CD14-positive monocyte (primary cell): ENCODE data around the gene DYNC2LI1. TPM values are rescaled to one million over a fixed set of nuclear protein-coding genes. Genes with fewer than 3 reads are reported as not detected.

ENCODE experiments used
- DNase-seq, 3 donors: peaks; one replicate each; pipeline ENCODE4 v3.0.0-alpha.2; 2011 to 2022
- H2AFZ ChIP-seq: 2 replicates; pipeline ENCODE4 v1.6.0; 2012; ENCODE audit warnings: mild to moderate bottlenecking, low read depth, low read length, inconsistent platforms; ENCODE audit not compliant: insufficient read depth, poor library complexity, severe bottlenecking
- H3K27ac ChIP-seq, 2 donors: 1 replicate in 1 of 2; 2 replicates in 1 of 2; pipeline ENCODE4 v1.5.1; 2012 to 2013; ENCODE audit warnings: low read length in 2 of 2, control low read depth in 1 of 2, inconsistent platforms in 1 of 2, low read depth in 1 of 2, mild to moderate bottlenecking in 1 of 2
- H3K27me3 ChIP-seq, 2 donors: one replicate each; pipeline versions ENCODE4 v1.6.0 to v1.6.1; 2011 to 2013; ENCODE audit warnings: low read length in 2 of 2; ENCODE audit not compliant: control insufficient read depth in 2 of 2, insufficient read depth in 2 of 2
- H3K36me3 ChIP-seq, 2 donors: replicated peaks in 1 of 2; 1 replicate in 1 of 2; 2 replicates in 1 of 2; pipeline versions ENCODE4 v1.5.1 to v1.6.1; 2012 to 2013; ENCODE audit warnings: low read length in 2 of 2, control low read depth in 1 of 2, inconsistent platforms in 1 of 2, mild to moderate bottlenecking in 1 of 2; ENCODE audit not compliant: insufficient read depth in 2 of 2, control insufficient read depth in 1 of 2
- H3K4me1 ChIP-seq, 2 donors: 1 replicate in 1 of 2; 2 replicates in 1 of 2; pipeline versions ENCODE4 v1.5.1 to v1.6.1; 2012 to 2013; ENCODE audit warnings: low read length in 2 of 2, control low read depth in 1 of 2, inconsistent platforms in 1 of 2, mild to moderate bottlenecking in 1 of 2, moderate library complexity in 1 of 2; ENCODE audit not compliant: insufficient read depth in 2 of 2, control insufficient read depth in 1 of 2
- H3K4me2 ChIP-seq: replicated peaks from 2 replicates; pipeline ENCODE3; 2012; ENCODE audit warnings: low read length, moderate library complexity, mild to moderate bottlenecking; ENCODE audit not compliant: poor library complexity, severe bottlenecking; ENCODE audit errors: extremely low read depth
- H3K4me3 ChIP-seq, 3 experiments: fragments of 200-600 bp in 1 of 3; sonication (generic) in 1 of 3; replicated peaks in 1 of 3; 1 replicate in 2 of 3; 2 replicates in 1 of 3; pipeline ENCODE4 v1.5.1; 2011 to 2013; ENCODE audit warnings: low read length in 3 of 3, mild to moderate bottlenecking in 3 of 3, control low read depth in 2 of 3, low read depth in 2 of 3, inconsistent platforms in 1 of 3, moderate library complexity in 1 of 3
- H3K79me2 ChIP-seq: 2 replicates; pipeline ENCODE4 v1.6.0; 2012; ENCODE audit warnings: mild to moderate bottlenecking, control low read depth, inconsistent platforms, low read length, moderate library complexity; ENCODE audit not compliant: insufficient read depth
- H3K9ac ChIP-seq: 2 replicates; pipeline ENCODE4 v1.6.0; 2017; ENCODE audit warnings: low read length, mild to moderate bottlenecking; ENCODE audit not compliant: insufficient read depth, poor library complexity, severe bottlenecking
- H3K9me3 ChIP-seq, 2 donors: replicated peaks in 1 of 2; 1 replicate in 1 of 2; 2 replicates in 1 of 2; pipeline versions ENCODE4 v1.5.1 to v1.6.1; 2012 to 2013; ENCODE audit warnings: low read length in 2 of 2, control low read depth in 1 of 2; ENCODE audit not compliant: control insufficient read depth in 1 of 2, insufficient read depth in 1 of 2
- H4K20me1 ChIP-seq: 2 replicates; pipeline ENCODE4 v1.6.0; 2012; ENCODE audit warnings: mild to moderate bottlenecking, low read length, control low read depth, moderate library complexity; ENCODE audit not compliant: insufficient read depth
- H3K27ac Mint-ChIP-seq, 7 donors: one replicate each; pipeline ENCODE4 v1.8.0; 2020; ENCODE audit warnings: mild to moderate bottlenecking in 7 of 7, mixed read lengths in 7 of 7, moderate library complexity in 6 of 7, inconsistent platforms in 2 of 7
- H3K27me3 Mint-ChIP-seq, 3 donors: one replicate each; pipeline ENCODE4 v1.8.0; 2021 to 2022; ENCODE audit warnings: low read depth in 3 of 3, mild to moderate bottlenecking in 3 of 3, mixed read lengths in 3 of 3, moderate library complexity in 3 of 3, inconsistent platforms in 1 of 3
- H3K36me3 Mint-ChIP-seq, 2 donors: one replicate each; pipeline ENCODE4 v1.8.0; 2020; ENCODE audit warnings: mixed read lengths in 2 of 2, inconsistent platforms in 1 of 2, mild to moderate bottlenecking in 1 of 2
- H3K4me1 Mint-ChIP-seq: one replicate; pipeline ENCODE4 v1.8.0; 2020; ENCODE audit warnings: mild to moderate bottlenecking, mixed read lengths
- H3K4me3 Mint-ChIP-seq, 2 donors: one replicate each; pipeline ENCODE4 v1.8.0; 2020; ENCODE audit warnings: mild to moderate bottlenecking in 2 of 2, mixed read lengths in 2 of 2, moderate library complexity in 1 of 2
- H3K9me3 Mint-ChIP-seq, 7 donors: one replicate each; pipeline ENCODE4 v1.8.0; 2020 to 2022; ENCODE audit warnings: mixed read lengths in 7 of 7, mild to moderate bottlenecking in 6 of 7, moderate library complexity in 6 of 7, inconsistent platforms in 2 of 7
- CTCF ChIP-seq: fragments of 200-600 bp; IDR thresholded peaks from one replicate; pipeline ENCODE4 v1.8.0; 2022; ENCODE audit warnings: antibody characterized with exemption, mild to moderate bottlenecking
- WGBS: methylation state at CpG from one replicate; pipeline ENCODE4 v1.1.5; 2013; ENCODE audit warnings: missing lambda C conversion rate; ENCODE audit not compliant: insufficient coverage; 5-methylcytosine and 5-hydroxymethylcytosine counted together
- intact Hi-C, 2 donors: fragments of 100-400 bp; cut with micrococcal nuclease; formaldehyde crosslinking; loops; one replicate each; pipeline versions ENCODE4 v1.15.0 to v1.15.1; 2023
- polyA plus RNA-seq, 3 donors: library from polyadenylated mRNA; depleted of rRNA in 1 of 3; unstranded in 2 of 3; stranded (reverse) in 1 of 3; fragments of 300-500 nt in 2 of 3; fragments of >200 nt in 1 of 3; fragmentation: Illumina TruSeq in 2 of 3; gene quantifications; 1 replicate in 2 of 3; 2 replicates in 1 of 3; pipeline ENCODE4 v1.2.3, GENCODE V29; 2012 to 2021

Gene DYNC2LI1
- polyA plus RNA-seq, 3 donors: 2.5 to 4.4 (median 3.5) TPM

- 95% methylated on average over 15 of the region's 21 CpGs for WGBS
- H3K36me3 Mint-ChIP-seq: no peaks in the 10 kb centered on the region
- DNase-seq: no peak
- Histone ChIP-seq H3K27me3 (no peaks in the 10 kb centered on the region), H3K27ac (no peak overlapping the region), H3K9ac (no peak overlapping the region), H3K79me2 (no peaks in the 10 kb centered on the region), H4K20me1 (no peaks in the 10 kb centered on the region), H3K36me3 (no peaks in the 10 kb centered on the region), H3K4me3 (no peak overlapping the region), H3K4me1 (no peaks in the 10 kb centered on the region), H3K4me2 (no peak overlapping the region), H3K9me3 (no peaks in the 10 kb centered on the region), H2AFZ (no peak overlapping the region)
- intact Hi-C loops: no loop called here
- no peak for TF ChIP-seq CTCF
- peaks cover 0 to 2% (median 0%) of the 10 kb centered on the region in 7 donors for H3K9me3 Mint-ChIP-seq
- H3K27me3 Mint-ChIP-seq: peaks cover 1 to 2% (median 2%) of the 10 kb centered on the region in 3 donors
- H3K4me3 Mint-ChIP-seq: no peak overlapping the region
- H3K4me1 Mint-ChIP-seq: no peaks in the 10 kb centered on the region
- no peak overlapping the region for H3K27ac Mint-ChIP-seq
Measured at GRCh38 chr2:43837831-43838559, 64.2 kb downstream of the DYNC2LI1 start.

GRCh38 chr2:43838560-43839267 is 64.9 kb downstream of the DYNC2LI1 start, which contains the start of the genes ABCG5 and ABCG8:
TSS of gene ABCG5 (minus strand) at chr2:43838839. CDS start at chr2:43838679, 160 bp downstream.
TSS of gene ABCG8 (plus strand) at chr2:43838971. CDS start at chr2:43839054, 83 bp downstream.
- DNase-seq: no peak
- no peaks in the 10 kb centered on the region for H3K9me3 ChIP-seq
- H3K27me3 ChIP-seq: no peaks in the 10 kb centered on the region
- Mint-ChIP-seq H3K27ac (no peak within 1 kb of the TSS), H3K9me3 (peaks cover 0 to 2% (median 0%) of the 10 kb centered on the region in 7 donors), H3K4me1 (no peaks in the 10 kb centered on the region), H3K4me3 (no peak within 1 kb of the TSS), H3K27me3 (peaks cover 0 to 1% (median 0%) of the 10 kb centered on the region in 3 donors), H3K36me3 (no peaks in the 10 kb centered on the region)
- H3K9ac ChIP-seq: no peak within 1 kb of the TSS
- H4K20me1 ChIP-seq: no peaks in the 10 kb centered on the region
- H3K79me2 ChIP-seq: no peaks in the 10 kb centered on the region
- no peak within 1 kb of the TSS for H3K4me3 ChIP-seq
- no peak within 1 kb of the TSS for H2AFZ ChIP-seq
- H3K4me1 ChIP-seq: no peaks in the 10 kb centered on the region
- 92% methylated on average over 16 of the region's 20 CpGs for WGBS
- no peaks in the 10 kb centered on the region for H3K36me3 ChIP-seq
- intact Hi-C loops: no loop called here
- no peak within 1 kb of the TSS for H3K27ac ChIP-seq
- H3K4me2 ChIP-seq: no peak within 1 kb of the TSS
- no peak for TF ChIP-seq CTCF
